Activated CD4-positive, alpha-beta T cell treated with anti-CD3 and anti-CD28 coated beads, Interleukin-2, amount 10 ng/mL, durations not matched to agents 7 days and 5 days (primary cell): ENCODE measurements around the gene BACH1. TPM values are rescaled to one million over a fixed set of nuclear protein-coding genes. Genes with fewer than 3 reads are reported as not detected.

Experiments
- CTCF ChIA-PET: fragments of 350-600 bp; sonication (Branson Sonifier 250); formaldehyde crosslinking; loops from one replicate; lab custom pipeline; 2021; ENCODE audit warnings: antibody characterized with exemption; lab: Charles Lee
- POLR2A ChIA-PET: fragments of 350-600 bp; sonication (Branson Sonifier 250); formaldehyde crosslinking; loops from one replicate; lab custom pipeline; 2021; ENCODE audit warnings: antibody characterized with exemption; lab: Charles Lee
- DNase-seq: peaks from one replicate; pipeline ENCODE4 v3.0.0-alpha.2; 2020
- H3K27ac Mint-ChIP-seq: one replicate; pipeline ENCODE4 v1.8.0; 2021; ENCODE audit warnings: mild to moderate bottlenecking, moderate library complexity, mixed read lengths
- H3K27me3 Mint-ChIP-seq: one replicate; pipeline ENCODE4 v1.8.0; 2021; ENCODE audit warnings: mixed read lengths
- H3K36me3 Mint-ChIP-seq: one replicate; pipeline ENCODE4 v1.8.0; 2021; ENCODE audit warnings: low read depth, mixed read lengths
- H3K4me1 Mint-ChIP-seq: one replicate; pipeline ENCODE4 v1.8.0; 2021; ENCODE audit warnings: mixed read lengths
- H3K4me3 Mint-ChIP-seq: one replicate; pipeline ENCODE4 v1.8.0; 2021; ENCODE audit warnings: mild to moderate bottlenecking, moderate library complexity, mixed read lengths
- H3K9me3 Mint-ChIP-seq: one replicate; pipeline ENCODE4 v1.8.0; 2021; ENCODE audit warnings: mixed read lengths
- total RNA-seq, 2 experiments: library from RNA; stranded (reverse); gene quantifications; one replicate each; pipeline ENCODE4 v1.2.3, GENCODE V29; 2021

The BACH1 gene
- total RNA-seq, 2 experiments from 2014 or later: 21.1 to 23.4 TPM

DNA sequence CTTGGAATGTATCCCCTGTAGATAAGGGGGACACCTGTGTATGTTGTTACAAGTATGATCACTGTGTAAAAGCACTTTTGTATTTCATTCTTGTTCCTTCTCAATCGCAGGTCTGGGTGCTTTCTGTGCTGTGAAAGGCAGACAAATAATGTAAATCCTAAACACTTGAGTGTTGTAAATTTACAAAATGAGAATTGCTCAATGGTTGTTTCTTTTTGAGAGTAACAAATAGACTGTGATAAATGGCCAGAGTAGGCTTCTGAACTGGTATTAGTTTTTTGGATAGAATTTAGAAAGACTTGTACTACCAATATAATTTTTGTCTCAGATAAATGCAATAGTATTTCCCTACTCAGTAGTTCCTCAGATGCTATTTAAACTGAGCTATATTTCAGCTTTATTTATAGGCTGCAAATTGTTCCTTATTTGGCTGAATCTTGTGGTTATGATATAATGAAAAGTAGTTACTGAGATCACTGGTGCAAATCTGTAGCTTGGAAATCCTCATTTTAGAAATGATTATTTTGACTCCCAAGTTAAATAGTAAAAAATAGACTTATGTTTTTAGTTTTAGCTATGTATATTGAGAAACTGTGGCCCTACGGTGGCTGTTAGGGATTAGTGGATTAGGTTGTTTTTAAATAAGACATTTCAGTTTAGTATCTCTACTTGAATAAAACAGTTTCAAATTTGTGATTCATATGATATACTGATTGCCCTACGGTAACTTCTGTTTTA is 9.2 kb downstream of the BACH1 start:
- Mint-ChIP-seq H3K27me3 (no peaks in the 10 kb centered on the region), H3K9me3 (no peaks in the 10 kb centered on the region), H3K4me1 (peaks cover 29% of the 10 kb centered on the region), H3K36me3 (peaks cover 16% of the 10 kb centered on the region), H3K27ac (no peak overlapping the region), H3K4me3 (no peak overlapping the region)
- CTCF ChIA-PET: no interaction called here
- POLR2A ChIA-PET: no interaction called here
- no peak for DNase-seq

DNA sequence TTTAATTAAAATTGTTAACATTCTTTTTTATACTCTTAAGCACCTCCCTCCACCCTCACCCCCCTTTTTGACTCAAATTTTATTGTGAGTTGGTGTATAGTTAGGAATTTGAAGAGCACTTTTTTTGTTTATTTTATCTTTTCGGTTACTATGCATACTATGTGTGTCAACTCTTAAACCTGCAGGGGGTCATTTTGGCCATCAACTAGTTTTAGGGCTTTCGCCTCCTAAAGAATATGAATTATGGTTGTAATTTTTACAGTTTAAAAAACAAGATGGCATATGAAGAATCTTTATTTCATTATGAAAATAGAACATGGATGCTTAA is 9.7 kb downstream of the BACH1 start:
- Mint-ChIP-seq H3K27me3 (no peaks in the 10 kb centered on the region), H3K27ac (no peak overlapping the region)
- POLR2A ChIA-PET: no interaction called here

DNA sequence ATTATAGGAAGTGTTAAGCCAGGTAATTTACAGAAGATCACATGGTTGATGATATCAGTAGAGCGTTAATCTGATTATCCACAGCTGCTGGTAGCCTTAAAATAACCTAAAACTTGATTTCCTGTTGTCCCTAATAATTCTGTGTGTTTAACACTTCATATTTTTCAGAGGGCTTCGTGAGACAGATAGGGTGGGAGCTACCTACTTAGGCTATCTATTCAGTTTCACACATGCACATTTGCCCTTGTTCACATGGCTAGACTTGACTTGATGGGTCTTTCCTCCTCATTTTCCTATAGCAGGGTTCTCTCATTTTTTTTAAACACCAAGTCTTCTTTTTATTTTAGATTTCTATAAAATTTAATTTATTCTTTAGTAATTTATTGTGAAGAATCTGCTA is 11.0 kb downstream of the BACH1 start:
- Mint-ChIP-seq H3K27me3 (no peaks in the 10 kb centered on the region), H3K4me3 (no peak overlapping the region), H3K4me1 (peaks cover 16% of the 10 kb centered on the region), H3K36me3 (peaks cover 16% of the 10 kb centered on the region), H3K9me3 (no peaks in the 10 kb centered on the region), H3K27ac (no peak overlapping the region)
- CTCF ChIA-PET: no interaction called here
- POLR2A ChIA-PET: no interaction called here
- no peak for DNase-seq

More for the DNA sequence above, 9.7 kb downstream of the BACH1 start:
- peaks cover 16% of the 10 kb centered on the region for H3K36me3 Mint-ChIP-seq
- no peak overlapping the region for H3K4me3 Mint-ChIP-seq
- H3K4me1 Mint-ChIP-seq: peaks cover 24% of the 10 kb centered on the region
- no peaks in the 10 kb centered on the region for H3K9me3 Mint-ChIP-seq
- CTCF ChIA-PET: no interaction called here
- DNase-seq: no peak

DNA sequence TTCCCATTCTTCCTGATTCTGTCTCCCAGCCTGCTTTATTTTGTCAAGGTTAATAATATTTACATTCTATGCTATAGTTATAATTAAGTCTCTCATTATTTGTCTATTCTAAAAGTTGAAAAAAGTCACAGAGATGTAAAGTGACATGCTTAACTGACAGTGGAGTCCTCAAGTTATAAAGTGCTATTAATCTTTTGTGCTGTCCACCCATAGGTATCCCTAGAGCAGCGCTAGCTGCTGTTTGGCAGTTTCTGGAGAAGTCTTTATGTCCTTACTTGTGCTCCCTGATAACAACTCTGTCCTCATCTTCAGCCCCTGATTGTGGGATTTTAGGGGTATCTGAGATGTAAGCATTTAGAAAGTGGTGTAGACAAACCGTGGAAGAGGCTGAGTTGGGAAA is 13.1 kb downstream of the BACH1 start:
- no peaks in the 10 kb centered on the region for H3K27me3 Mint-ChIP-seq
- POLR2A ChIA-PET: no interaction called here
- peaks cover 12% of the 10 kb centered on the region for H3K4me1 Mint-ChIP-seq
- no peak overlapping the region for H3K4me3 Mint-ChIP-seq
- no peak overlapping the region for H3K27ac Mint-ChIP-seq
- CTCF ChIA-PET: no interaction called here
- no peaks in the 10 kb centered on the region for H3K9me3 Mint-ChIP-seq
- H3K36me3 Mint-ChIP-seq: peaks cover 9% of the 10 kb centered on the region
- no peak for DNase-seq

DNA sequence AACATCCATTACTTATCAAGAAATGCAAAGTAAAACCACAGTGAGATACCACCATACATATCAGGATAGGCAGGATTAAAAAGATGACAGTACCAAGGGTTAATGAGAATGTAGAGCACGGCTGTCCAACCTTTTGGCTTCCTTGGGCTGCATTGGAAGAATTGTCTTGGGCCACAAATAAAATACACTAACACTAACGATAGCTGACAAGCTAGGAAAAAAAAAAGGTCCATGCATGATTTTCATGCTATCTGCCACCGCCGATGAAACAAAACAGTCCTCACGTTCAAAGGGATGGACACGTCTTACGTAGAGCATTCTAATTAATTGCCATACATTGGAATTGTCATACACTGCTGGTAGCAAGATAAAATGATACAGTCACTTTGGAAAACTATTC is 14.3 kb downstream of the BACH1 start:
- no peak for DNase-seq
- H3K9me3 Mint-ChIP-seq: no peaks in the 10 kb centered on the region
- H3K27me3 Mint-ChIP-seq: no peaks in the 10 kb centered on the region
- no peak overlapping the region for H3K4me3 Mint-ChIP-seq
- peaks cover 11% of the 10 kb centered on the region for H3K36me3 Mint-ChIP-seq
- H3K4me1 Mint-ChIP-seq: peaks cover 9% of the 10 kb centered on the region
- ChIA-PET CTCF (no interaction called here), POLR2A (no interaction called here)
- no peak overlapping the region for H3K27ac Mint-ChIP-seq

DNA sequence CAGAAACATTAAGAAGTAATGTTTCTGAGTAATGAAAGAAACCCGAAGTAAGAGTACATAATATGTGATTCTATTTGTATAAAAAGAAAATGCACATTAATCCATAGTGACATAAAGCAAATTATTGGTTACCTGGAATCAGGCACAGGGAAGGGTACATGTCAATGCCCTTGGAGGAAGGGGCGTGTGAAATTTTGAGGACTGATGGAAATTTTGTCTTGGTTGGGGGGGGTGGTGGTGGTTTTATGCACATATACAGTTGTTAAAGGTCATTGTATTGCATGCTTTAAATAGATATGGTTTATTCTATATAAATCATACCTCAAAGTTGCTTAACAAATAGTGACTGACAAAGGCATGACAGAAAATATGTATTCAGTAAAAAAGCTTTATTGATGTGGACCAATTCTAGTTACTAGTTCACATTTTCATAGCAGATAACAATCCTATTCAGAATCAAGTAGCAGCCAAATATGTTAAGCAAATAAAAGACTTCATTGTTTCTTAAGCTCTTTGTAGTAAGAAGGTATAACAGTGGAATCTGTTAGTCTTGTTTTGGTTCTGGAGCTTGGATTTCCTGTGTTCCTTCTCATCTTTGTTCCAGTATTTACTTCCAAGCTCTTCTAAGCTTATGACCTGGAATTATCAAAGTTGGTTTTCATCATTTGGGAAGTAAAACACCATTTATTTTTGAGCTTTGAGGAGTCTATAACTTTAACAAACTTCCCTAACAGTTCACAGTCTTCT is 15.1 kb downstream of the BACH1 start:
- CTCF ChIA-PET: interaction anchor here (0.9 to 1.3 kb wide), 3 partner anchors 11 to 226 kb away, joined by 3 to 5 read pairs (median 3); no protein-coding TSS in a partner anchor
- no peak overlapping the region for H3K4me3 Mint-ChIP-seq

DNA sequence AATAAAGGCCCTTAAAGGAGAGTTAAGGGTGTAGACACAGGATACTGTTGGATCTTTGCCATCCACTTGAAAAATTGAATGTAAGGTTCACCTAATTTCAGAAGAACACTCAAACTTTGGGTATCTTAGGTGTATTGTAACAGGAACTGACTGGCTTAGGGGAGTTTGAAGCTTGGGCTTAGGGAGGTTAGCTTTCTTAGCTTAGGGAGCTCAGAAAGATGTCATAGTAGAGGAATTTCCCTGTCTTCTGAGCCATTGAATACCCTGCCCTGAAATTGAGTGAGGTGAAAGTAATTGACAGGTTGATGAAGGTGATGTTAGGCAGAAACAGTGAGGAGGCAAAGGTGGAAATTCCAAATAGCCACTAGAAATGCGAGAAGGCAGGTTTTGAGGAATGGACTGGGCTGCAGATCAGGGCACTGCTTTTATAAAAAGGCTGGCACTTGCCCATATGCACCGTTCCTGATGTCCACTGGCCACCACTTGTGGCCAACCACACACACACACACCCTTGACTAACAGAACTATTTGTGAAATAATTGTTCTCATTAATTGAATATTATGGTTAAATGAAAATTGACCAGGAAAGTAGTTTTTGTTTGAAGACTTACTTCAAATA is 16.5 kb downstream of the BACH1 start:
- peaks cover 9% of the 10 kb centered on the region for H3K4me1 Mint-ChIP-seq
- H3K27ac Mint-ChIP-seq: no peak overlapping the region
- H3K27me3 Mint-ChIP-seq: no peaks in the 10 kb centered on the region
- ChIA-PET POLR2A (no interaction called here), CTCF (interaction anchor here (1.1 to 1.3 kb wide), 2 partner anchors 13 to 227 kb away, joined by 3 to 5 read pairs; no protein-coding TSS in a partner anchor)
- peaks cover 12% of the 10 kb centered on the region for H3K36me3 Mint-ChIP-seq
- no peaks in the 10 kb centered on the region for H3K9me3 Mint-ChIP-seq
- H3K4me3 Mint-ChIP-seq: no peak overlapping the region
- DNase-seq: no peak

More for the DNA sequence above, 15.1 kb downstream of the BACH1 start:
- Mint-ChIP-seq H3K4me1 (peaks cover 9% of the 10 kb centered on the region), H3K36me3 (peaks cover 12% of the 10 kb centered on the region), H3K9me3 (no peaks in the 10 kb centered on the region), H3K27ac (no peak overlapping the region), H3K27me3 (no peaks in the 10 kb centered on the region)
- no peak for DNase-seq
- POLR2A ChIA-PET: interaction anchor here (0.6 kb wide), 1 partner anchor 23 kb away, joined by 3 read pairs; no protein-coding TSS in a partner anchor

DNA sequence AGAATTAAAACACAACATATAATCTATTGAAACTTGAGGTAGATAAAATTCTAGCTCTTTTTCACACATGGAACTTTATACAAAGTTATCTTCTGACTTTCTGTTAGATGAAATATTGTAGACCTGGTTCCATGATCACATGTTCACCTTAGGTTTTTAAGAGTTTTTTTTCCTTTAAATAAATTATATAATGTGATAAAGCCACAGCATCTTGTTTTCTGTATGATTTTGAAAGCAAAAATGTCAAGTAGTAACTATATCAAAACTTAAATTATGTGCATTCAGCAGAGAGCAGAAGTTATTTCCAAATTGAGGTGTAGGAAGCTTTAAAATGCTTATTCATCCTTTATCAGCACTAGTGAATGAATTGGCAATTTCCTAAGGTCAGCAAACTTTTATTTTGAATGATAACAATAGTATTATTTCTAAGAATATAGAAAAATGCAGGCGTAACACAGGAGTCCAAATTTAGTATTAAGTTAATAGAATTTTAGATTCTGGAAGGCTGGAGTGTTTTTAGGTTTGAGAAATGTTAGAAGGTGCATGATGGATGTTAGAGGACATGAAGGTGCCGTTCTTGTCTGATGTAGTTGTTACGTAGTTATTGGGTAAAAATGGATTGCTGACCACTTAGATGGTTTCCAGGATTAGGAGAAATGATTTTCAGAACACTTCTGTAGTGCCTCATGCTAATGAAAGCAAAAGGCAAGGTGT is 17.5 kb downstream of the BACH1 start:
- Mint-ChIP-seq H3K36me3 (peaks cover 15% of the 10 kb centered on the region), H3K9me3 (peaks cover 2% of the 10 kb centered on the region), H3K27ac (no peak overlapping the region), H3K27me3 (no peaks in the 10 kb centered on the region), H3K4me3 (no peak overlapping the region), H3K4me1 (peaks cover 9% of the 10 kb centered on the region)
- CTCF ChIA-PET: interaction anchor here (1.6 kb wide), 1 partner anchor 23 kb away, joined by 3 read pairs; no protein-coding TSS in a partner anchor
- no peak for DNase-seq
- POLR2A ChIA-PET: no interaction called here

DNA sequence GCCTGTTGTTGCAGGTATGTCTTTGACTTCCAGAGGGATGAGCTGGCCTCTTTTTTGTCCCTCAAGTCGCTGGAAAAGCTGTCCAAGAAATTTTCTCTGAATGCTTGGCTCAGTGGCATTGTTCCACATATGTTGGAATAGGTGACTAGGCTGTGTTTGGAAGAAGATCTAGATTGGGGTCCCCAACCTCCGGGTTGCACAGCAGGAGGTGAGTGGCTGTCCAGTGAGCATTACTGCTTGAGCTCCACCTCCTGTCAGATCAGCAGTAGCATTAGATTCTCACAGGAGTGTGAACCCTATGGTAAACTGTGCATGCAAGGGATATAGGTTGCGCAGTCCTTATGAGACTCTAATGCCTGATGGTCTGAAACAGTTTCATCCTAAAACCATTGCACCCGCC is 18.1 kb downstream of the BACH1 start:
- POLR2A ChIA-PET: no interaction called here
- Mint-ChIP-seq H3K4me1 (peaks cover 9% of the 10 kb centered on the region), H3K27ac (no peak overlapping the region), H3K4me3 (no peak overlapping the region), H3K27me3 (no peaks in the 10 kb centered on the region), H3K36me3 (peaks cover 18% of the 10 kb centered on the region), H3K9me3 (peaks cover 5% of the 10 kb centered on the region)
- DNase-seq: no peak
- CTCF ChIA-PET: interaction anchor here (1.6 to 2.0 kb wide), 2 partner anchors 20 to 22 kb away, joined by 3 to 6 read pairs; no protein-coding TSS in a partner anchor

DNA sequence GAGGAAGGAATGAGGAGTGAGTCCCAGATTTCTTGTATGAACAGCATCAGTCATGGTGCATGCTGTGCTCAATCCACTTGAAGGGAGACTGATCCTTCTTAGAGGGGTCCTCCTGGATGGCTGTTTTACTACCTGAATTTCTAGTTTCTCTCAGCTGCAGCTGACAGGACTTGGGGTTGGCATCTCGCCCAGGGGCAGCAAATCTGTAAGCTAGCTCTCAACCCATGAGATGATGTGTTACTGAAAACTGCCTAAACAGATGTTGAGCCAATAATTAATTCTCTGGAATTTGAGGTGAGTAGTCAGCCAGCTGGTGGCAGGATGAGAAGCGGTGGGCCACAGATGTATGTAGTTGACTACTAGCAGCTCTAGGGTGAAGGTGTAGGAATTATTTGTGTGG is 19.6 kb downstream of the BACH1 start:
- H3K36me3 Mint-ChIP-seq: peaks cover 22% of the 10 kb centered on the region
- no peak for DNase-seq
- CTCF ChIA-PET: interaction anchor here (0.6 to 2.0 kb wide), 2 partner anchors 18 to 300 kb away, joined by 4 to 6 read pairs; no protein-coding TSS in a partner anchor
- POLR2A ChIA-PET: no interaction called here
- H3K4me3 Mint-ChIP-seq: no peak overlapping the region
- H3K4me1 Mint-ChIP-seq: peaks cover 5% of the 10 kb centered on the region
- no peak overlapping the region for H3K27ac Mint-ChIP-seq
- peaks cover 6% of the 10 kb centered on the region for H3K9me3 Mint-ChIP-seq
- no peaks in the 10 kb centered on the region for H3K27me3 Mint-ChIP-seq

DNA sequence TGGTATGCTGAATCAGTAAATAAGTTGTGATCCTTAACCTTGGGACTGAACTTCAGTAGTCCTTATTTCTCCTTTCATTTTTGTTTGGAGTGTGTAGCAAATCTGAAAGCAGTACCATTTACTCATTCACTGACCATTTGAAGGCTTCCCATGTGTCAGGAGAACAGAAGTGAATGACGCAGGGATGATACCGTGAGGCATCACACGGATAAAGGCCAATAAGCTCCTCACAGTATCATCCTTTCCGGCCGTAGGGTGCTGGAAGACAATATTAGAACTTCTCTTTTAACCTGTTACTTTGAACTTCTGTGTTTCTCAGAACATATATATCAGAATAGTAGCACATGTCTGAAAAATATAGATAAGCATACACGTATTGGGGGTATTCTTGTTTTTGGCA is 21.3 kb downstream of the BACH1 start:
- Mint-ChIP-seq H3K4me3 (no peak overlapping the region), H3K27ac (no peak overlapping the region), H3K9me3 (peaks cover 6% of the 10 kb centered on the region), H3K36me3 (peaks cover 22% of the 10 kb centered on the region), H3K27me3 (no peaks in the 10 kb centered on the region), H3K4me1 (peaks cover 5% of the 10 kb centered on the region)
- ChIA-PET POLR2A (no interaction called here), CTCF (no interaction called here)
- no peak for DNase-seq

DNA sequence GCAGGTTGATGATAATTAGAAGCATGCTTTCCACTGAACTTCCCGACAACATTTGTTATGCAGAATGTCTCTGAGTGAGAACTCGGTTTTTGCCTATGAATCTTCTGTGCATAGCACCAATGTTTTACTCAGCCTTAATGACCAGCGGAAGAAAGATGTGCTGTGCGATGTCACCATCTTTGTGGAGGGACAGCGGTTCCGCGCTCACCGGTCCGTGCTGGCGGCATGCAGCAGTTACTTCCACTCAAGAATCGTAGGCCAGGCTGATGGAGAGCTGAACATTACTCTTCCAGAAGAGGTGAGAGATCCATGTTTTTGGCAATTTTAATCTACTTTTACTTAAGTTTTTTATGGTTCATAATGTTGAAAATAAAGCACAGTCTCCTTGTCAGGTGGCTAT is 22.5 kb downstream of the BACH1 start:
- Mint-ChIP-seq H3K4me3 (no peak overlapping the region), H3K4me1 (peaks cover 5% of the 10 kb centered on the region), H3K9me3 (peaks cover 6% of the 10 kb centered on the region), H3K27me3 (no peaks in the 10 kb centered on the region), H3K27ac (no peak overlapping the region), H3K36me3 (peaks cover 25% of the 10 kb centered on the region)
- no peak for DNase-seq
- POLR2A ChIA-PET: no interaction called here
- CTCF ChIA-PET: interaction anchor here (0.6 kb wide), 1 partner anchor 133 kb away, joined by 4 read pairs; no protein-coding TSS in a partner anchor
